GM12878 (cell line): ENCODE results near the gene RAI14.

Source experiments
- EP300 ChIP-seq, 2 experiments: fragments of 150-350 bp in 1 of 2; IDR thresholded peaks; 2 replicates each; pipeline ENCODE4 v1.6.1; 2011 to 2012; ENCODE audit warnings: low read depth in 2 of 2, low read length in 2 of 2, borderline replicate concordance in 1 of 2, improper control_type of control experiment in 1 of 2, inconsistent platforms in 1 of 2; ENCODE audit not compliant: control insufficient read depth in 1 of 2
- EZH2 ChIP-seq: IDR thresholded peaks from 2 replicates; pipeline ENCODE4 v1.6.1; 2012; ENCODE audit warnings: low read depth, mild to moderate bottlenecking, control low read depth, inconsistent platforms, low read length, borderline replicate concordance; ENCODE audit not compliant: control insufficient read depth
- JUND ChIP-seq: IDR thresholded peaks from 2 replicates; pipeline ENCODE4 v1.6.1; 2012; ENCODE audit warnings: low read depth, mild to moderate bottlenecking, low read length, improper control_type of control experiment, moderate library complexity
- NFIC ChIP-seq: IDR thresholded peaks from 2 replicates; pipeline ENCODE4 v1.6.1; 2012; ENCODE audit warnings: low read depth, mild to moderate bottlenecking, inconsistent platforms, low read length, moderate library complexity
- PBX3 ChIP-seq: IDR thresholded peaks from 2 replicates; pipeline ENCODE4 v1.6.1; 2011; ENCODE audit warnings: mild to moderate bottlenecking, low read depth, low read length, moderate library complexity; ENCODE audit not compliant: insufficient replicate concordance
- PML ChIP-seq: IDR thresholded peaks from 2 replicates; pipeline ENCODE4 v1.6.1; 2012; ENCODE audit warnings: low read length, inconsistent platforms
- POLR2A ChIP-seq: IDR thresholded peaks from 2 replicates; pipeline ENCODE4 v1.6.1; 2011; ENCODE audit warnings: low read depth, mild to moderate bottlenecking, low read length
- RCOR1 ChIP-seq: conservative IDR thresholded peaks from 2 replicates; pipeline ENCODE4 v1.6.1; 2012; ENCODE audit warnings: low read depth, low read length, improper control_type of control experiment
- SIN3A ChIP-seq: IDR thresholded peaks from 2 replicates; pipeline ENCODE4 v1.6.1; 2012; ENCODE audit warnings: low read depth, low read length, improper control_type of control experiment
- TF ChIP-seq, protein P1 (sequence below): IDR thresholded peaks from 2 replicates; pipeline ENCODE4 v1.6.1; 2011; ENCODE audit warnings: low read depth, low read length, improper control_type of control experiment, borderline replicate concordance
- TF ChIP-seq, protein P2 (sequence below), 3 experiments: IDR thresholded peaks in 2 of 3; conservative IDR thresholded peaks in 1 of 3; 2 replicates each; pipeline ENCODE4 v1.5.1; 2011; ENCODE audit warnings: low read depth in 3 of 3, low read length in 3 of 3, mild to moderate bottlenecking in 3 of 3, control low read depth in 2 of 3, moderate library complexity in 2 of 3, inconsistent platforms in 1 of 3, mixed read lengths in 1 of 3; ENCODE audit not compliant: control insufficient read depth in 2 of 3, insufficient read depth in 1 of 3; ENCODE audit errors: extremely low read depth in 1 of 3
- TF ChIP-seq, protein P3 (sequence below): IDR thresholded peaks from 2 replicates; pipeline ENCODE4 v1.6.1; 2012; ENCODE audit warnings: low read depth, low read length, improper control_type of control experiment

- TF ChIP-seq SIN3A (no peak), POLR2A (no peak), JUND (no peak), RCOR1 (no peak), PML (no peak), EZH2 (no peak), PBX3 (no peak), NFIC (no peak), EP300 (IDR thresholded peaks at IDR 0.05; ENCODE audit: borderline replicate concordance in 1 of 2, control insufficient read depth in 1 of 2, low read depth in 2 of 2, low read length in 2 of 2) (no peak)
- TF ChIP-seq, protein P1, sequence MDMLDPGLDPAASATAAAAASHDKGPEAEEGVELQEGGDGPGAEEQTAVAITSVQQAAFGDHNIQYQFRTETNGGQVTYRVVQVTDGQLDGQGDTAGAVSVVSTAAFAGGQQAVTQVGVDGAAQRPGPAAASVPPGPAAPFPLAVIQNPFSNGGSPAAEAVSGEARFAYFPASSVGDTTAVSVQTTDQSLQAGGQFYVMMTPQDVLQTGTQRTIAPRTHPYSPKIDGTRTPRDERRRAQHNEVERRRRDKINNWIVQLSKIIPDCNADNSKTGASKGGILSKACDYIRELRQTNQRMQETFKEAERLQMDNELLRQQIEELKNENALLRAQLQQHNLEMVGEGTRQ: no peak
- TF ChIP-seq, protein P2, sequence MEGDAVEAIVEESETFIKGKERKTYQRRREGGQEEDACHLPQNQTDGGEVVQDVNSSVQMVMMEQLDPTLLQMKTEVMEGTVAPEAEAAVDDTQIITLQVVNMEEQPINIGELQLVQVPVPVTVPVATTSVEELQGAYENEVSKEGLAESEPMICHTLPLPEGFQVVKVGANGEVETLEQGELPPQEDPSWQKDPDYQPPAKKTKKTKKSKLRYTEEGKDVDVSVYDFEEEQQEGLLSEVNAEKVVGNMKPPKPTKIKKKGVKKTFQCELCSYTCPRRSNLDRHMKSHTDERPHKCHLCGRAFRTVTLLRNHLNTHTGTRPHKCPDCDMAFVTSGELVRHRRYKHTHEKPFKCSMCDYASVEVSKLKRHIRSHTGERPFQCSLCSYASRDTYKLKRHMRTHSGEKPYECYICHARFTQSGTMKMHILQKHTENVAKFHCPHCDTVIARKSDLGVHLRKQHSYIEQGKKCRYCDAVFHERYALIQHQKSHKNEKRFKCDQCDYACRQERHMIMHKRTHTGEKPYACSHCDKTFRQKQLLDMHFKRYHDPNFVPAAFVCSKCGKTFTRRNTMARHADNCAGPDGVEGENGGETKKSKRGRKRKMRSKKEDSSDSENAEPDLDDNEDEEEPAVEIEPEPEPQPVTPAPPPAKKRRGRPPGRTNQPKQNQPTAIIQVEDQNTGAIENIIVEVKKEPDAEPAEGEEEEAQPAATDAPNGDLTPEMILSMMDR (IDR thresholded peaks at IDR 0.05 in 2 of 3, conservative IDR thresholded peaks at IDR 0.05 in 1 of 3; ENCODE audit: control insufficient read depth in 2 of 3, extremely low read depth in 1 of 3, insufficient read depth in 1 of 3, low read depth in 3 of 3, low read length in 3 of 3): no peak
- TF ChIP-seq, protein P3, sequence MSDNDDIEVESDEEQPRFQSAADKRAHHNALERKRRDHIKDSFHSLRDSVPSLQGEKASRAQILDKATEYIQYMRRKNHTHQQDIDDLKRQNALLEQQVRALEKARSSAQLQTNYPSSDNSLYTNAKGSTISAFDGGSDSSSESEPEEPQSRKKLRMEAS: no peak
Measured at GRCh38 chr5:34660444-34660843, 4.3 kb downstream of the RAI14 start.
